Measurements from ENCODE around the gene TLDC2. TPM values are rescaled to one million over a fixed set of nuclear protein-coding genes. Genes with fewer than 3 reads are reported as not detected.

The TLDC2 gene
- total and polyA plus RNA-seq, 2 experiments from 2014 or later: 0.68 to 1.6 TPM

- no peaks in the 10 kb centered on the region for H3K9me2 ChIP-seq (replicated peaks; ENCODE audit: insufficient read depth)
- no peak overlapping the region for H3K4me2 ChIP-seq
- no peak for DNase-seq (ENCODE audit: low spot score)
- peaks cover 6% of the 10 kb centered on the region for H3K4me1 ChIP-seq (ENCODE audit: insufficient read depth)
- no peaks in the 10 kb centered on the region for H3K27me3 ChIP-seq
- TF ChIP-seq CTCF (IDR thresholded peaks at IDR 0.05; ENCODE audit: poor library complexity) (no peak), EZH2 (IDR thresholded peaks at IDR 0.05; ENCODE audit: borderline replicate concordance) (no peak), EZH2phosphoT487 (IDR thresholded peaks at IDR 0.05; ENCODE audit: low read depth, severe bottlenecking, unreplicated experiment) (no peak)
- peaks cover 3% of the 10 kb centered on the region for H3K79me2 ChIP-seq
- no peak overlapping the region for H3K4me3 ChIP-seq
- H2AFZ ChIP-seq: no peak overlapping the region
- no peaks in the 10 kb centered on the region for H3K36me3 ChIP-seq (replicated peaks; ENCODE audit: insufficient read depth, low read depth)
- H3K27ac ChIP-seq: no peak overlapping the region
- no peaks in the 10 kb centered on the region for H4K20me1 ChIP-seq (ENCODE audit: insufficient read depth, poor library complexity, severe bottlenecking)
- WGBS (ENCODE audit: low lambda C conversion rate, missing lambda C conversion rate): 92% methylated on average over 11 of the region's 11 CpGs
- H3K9me3 ChIP-seq (ENCODE audit: low read depth): no peaks in the 10 kb centered on the region
These were observed 44.9 kb upstream of the TLDC2 start for GRCh38 chr20:36830791-36831691.

- Histone ChIP-seq H3K4me3 (no peak overlapping the region), H3K9me2 (replicated peaks; ENCODE audit: insufficient read depth) (no peaks in the 10 kb centered on the region), H4K20me1 (ENCODE audit: insufficient read depth, poor library complexity, severe bottlenecking) (no peaks in the 10 kb centered on the region), H2AFZ (no peak overlapping the region), H3K79me2 (peaks cover 3% of the 10 kb centered on the region), H3K4me2 (no peak overlapping the region), H3K9me3 (ENCODE audit: low read depth) (no peaks in the 10 kb centered on the region), H3K27me3 (no peaks in the 10 kb centered on the region), H3K4me1 (ENCODE audit: insufficient read depth) (peaks cover 6% of the 10 kb centered on the region), H3K27ac (peak overlapping the region; percentile 71), H3K36me3 (replicated peaks; ENCODE audit: insufficient read depth, low read depth) (no peaks in the 10 kb centered on the region)
- TF ChIP-seq EZH2phosphoT487 (IDR thresholded peaks at IDR 0.05; ENCODE audit: low read depth, severe bottlenecking, unreplicated experiment) (no peak), EZH2 (IDR thresholded peaks at IDR 0.05; ENCODE audit: borderline replicate concordance) (no peak), CTCF (IDR thresholded peaks at IDR 0.05; ENCODE audit: poor library complexity) (no peak)
- WGBS (ENCODE audit: low lambda C conversion rate, missing lambda C conversion rate): 59% methylated on average over 7 of the region's 7 CpGs
- DNase-seq (ENCODE audit: low spot score): no peak
These were observed 43.1 kb upstream of the TLDC2 start for GRCh38 chr20:36832791-36833190.

- peak; percentile 65 for DNase-seq (ENCODE audit: low spot score)
- Histone ChIP-seq H3K4me2 (no peak overlapping the region), H3K36me3 (replicated peaks; ENCODE audit: insufficient read depth, low read depth) (no peaks in the 10 kb centered on the region)
These were observed 42.5 kb upstream of the TLDC2 start for GRCh38 chr20:36833275-36834020.

More at GRCh38 chr20:36833275-36834020, 42.5 kb upstream of the TLDC2 start:
- Histone ChIP-seq H4K20me1 (ENCODE audit: insufficient read depth, poor library complexity, severe bottlenecking) (no peaks in the 10 kb centered on the region), H3K4me3 (no peak overlapping the region), H3K27ac (peak overlapping the region; percentile 75), H3K79me2 (peaks cover 3% of the 10 kb centered on the region), H3K9me2 (replicated peaks; ENCODE audit: insufficient read depth) (no peaks in the 10 kb centered on the region), H3K27me3 (no peaks in the 10 kb centered on the region), H3K9me3 (ENCODE audit: low read depth) (no peaks in the 10 kb centered on the region), H3K4me1 (ENCODE audit: insufficient read depth) (peaks cover 6% of the 10 kb centered on the region), H2AFZ (no peak overlapping the region)
- 70% methylated on average over 19 of the region's 19 CpGs for WGBS (ENCODE audit: low lambda C conversion rate, missing lambda C conversion rate)
- TF ChIP-seq CTCF (IDR thresholded peaks at IDR 0.05; ENCODE audit: poor library complexity): no peak
- TF ChIP-seq EZH2 (IDR thresholded peaks at IDR 0.05; ENCODE audit: borderline replicate concordance): no peak
- TF ChIP-seq EZH2phosphoT487 (IDR thresholded peaks at IDR 0.05; ENCODE audit: low read depth, severe bottlenecking, unreplicated experiment): no peak

Data from hepatocyte (in vitro differentiated cells).